PC-3 (cell line): ENCODE data around the gene EEPD1. TPM values are rescaled to one million over a fixed set of nuclear protein-coding genes. Genes with fewer than 3 reads are reported as not detected.

ENCODE experiments used
- ATAC-seq: fragments of 200-7000 bp; cut with Tn5 transposase; 2 replicates; pipeline ENCODE4 v1.9.1; 2020; ENCODE audit warnings: mild to moderate bottlenecking, moderate library complexity
- BruUV-seq: library from RNA; stranded (reverse); fragments of 400-500 nt; replicated peaks from 2 replicates; lab custom pipeline; 2021; lab: Mats Ljungman, UMichigan
- CTCF ChIA-PET: fragments of 300-600 bp; sonication (Branson Sonifier 250); formaldehyde crosslinking; loops from one replicate; lab custom pipeline; 2022; ENCODE audit warnings: antibody characterized with exemption; lab: Charles Lee
- POLR2A ChIA-PET: fragments of 300-600 bp; sonication (Branson Sonifier 250); formaldehyde crosslinking; loops from one replicate; lab custom pipeline; 2022; ENCODE audit warnings: antibody characterized with exemption; ENCODE audit not compliant: unreplicated experiment; lab: Charles Lee
- DNase-seq: peaks from one replicate; pipeline ENCODE4 v3.0.0-alpha.2; 2015
- H2AFZ ChIP-seq: fragments of 300-600 bp; sonication (generic); 2 replicates; pipeline ENCODE4 v1.6.0; 2016; ENCODE audit warnings: antibody characterized with exemption, low read length
- H3F3A ChIP-seq: fragments of 300-600 bp; sonication (generic); one replicate; pipeline ENCODE4 v1.6.0; 2017; ENCODE audit warnings: antibody characterized with exemption, low read length, control low read depth, mild to moderate bottlenecking; ENCODE audit not compliant: unreplicated experiment
- H3K27ac ChIP-seq: fragments of 300-600 bp; sonication (generic); 2 replicates; pipeline ENCODE4 v1.5.1; 2016; ENCODE audit warnings: mild to moderate bottlenecking, low read length
- H3K27me3 ChIP-seq: fragments of 300-600 bp; sonication (generic); 2 replicates; pipeline ENCODE4 v1.6.1; 2016; ENCODE audit warnings: low read length, mixed read lengths
- H3K36me3 ChIP-seq: fragments of 300-600 bp; sonication (generic); 2 replicates; pipeline ENCODE4 v1.6.1; 2016; ENCODE audit warnings: low read depth, mixed run types, low read length, mixed read lengths
- H3K4me1 ChIP-seq: fragments of 300-600 bp; sonication (generic); 2 replicates; pipeline ENCODE4 v1.5.1; 2016; ENCODE audit warnings: low read length; ENCODE audit not compliant: insufficient read depth
- H3K4me2 ChIP-seq: fragments of 300-600 bp; sonication (generic); 2 replicates; pipeline ENCODE4 v1.6.0; 2016; ENCODE audit warnings: low read length
- H3K4me3 ChIP-seq: fragments of 300-600 bp; sonication (generic); 2 replicates; pipeline ENCODE4 v1.5.1; 2016; ENCODE audit warnings: mild to moderate bottlenecking, low read length, mixed read lengths
- H3K79me2 ChIP-seq: fragments of 300-600 bp; sonication (generic); 2 replicates; pipeline ENCODE4 v1.6.1; 2017; ENCODE audit warnings: low read length, mixed read lengths
- H3K9ac ChIP-seq: fragments of 300-600 bp; sonication (generic); 2 replicates; pipeline ENCODE4 v1.6.0; 2016; ENCODE audit warnings: mild to moderate bottlenecking, low read length
- H3K9me2 ChIP-seq: fragments of 300-600 bp; sonication (generic); replicated peaks from 2 replicates; pipeline ENCODE4 v1.6.1; 2016; ENCODE audit warnings: mixed run types, low read length, mixed read lengths
- H3K9me3 ChIP-seq: fragments of 300-600 bp; sonication (generic); 2 replicates; pipeline ENCODE4 v1.6.1; 2016; ENCODE audit warnings: low read length, mixed read lengths
- H4K20me1 ChIP-seq: fragments of 300-600 bp; sonication (generic); 2 replicates; pipeline ENCODE4 v1.6.1; 2016; ENCODE audit warnings: low read length, mixed read lengths
- EZH2 ChIP-seq: fragments of 300-600 bp; sonication (generic); IDR thresholded peaks from one replicate; pipeline ENCODE4 v1.6.1; 2017; ENCODE audit warnings: antibody characterized with exemption, mild to moderate bottlenecking, low read length; ENCODE audit not compliant: unreplicated experiment
- EZH2phosphoT487 ChIP-seq: fragments of 300-600 bp; sonication (generic); IDR thresholded peaks from 2 replicates; pipeline ENCODE4 v1.6.1; 2018; ENCODE audit warnings: mild to moderate bottlenecking, antibody characterized with exemption, low read length, borderline replicate concordance
- intact Hi-C: fragments of 100-400 bp; cut with micrococcal nuclease; formaldehyde crosslinking; loops from 2 replicates; pipeline ENCODE4 v1.9.0; 2023
- total RNA-seq: library from RNA; depleted of rRNA; stranded (reverse); fragments of >200 nt; gene quantifications from 2 replicates; pipeline ENCODE4 v1.2.3, GENCODE V29; 2014
- TF ChIP-seq, protein P1 (sequence below): fragments of 300-600 bp; sonication (generic); conservative IDR thresholded peaks from 2 replicates; pipeline ENCODE4 v1.5.1; 2017; ENCODE audit warnings: antibody characterized with exemption, low read depth, mild to moderate bottlenecking, low read length

The EEPD1 gene
- total RNA-seq, 1 experiment from 2014 or later, result 28.3 TPM

DNA sequence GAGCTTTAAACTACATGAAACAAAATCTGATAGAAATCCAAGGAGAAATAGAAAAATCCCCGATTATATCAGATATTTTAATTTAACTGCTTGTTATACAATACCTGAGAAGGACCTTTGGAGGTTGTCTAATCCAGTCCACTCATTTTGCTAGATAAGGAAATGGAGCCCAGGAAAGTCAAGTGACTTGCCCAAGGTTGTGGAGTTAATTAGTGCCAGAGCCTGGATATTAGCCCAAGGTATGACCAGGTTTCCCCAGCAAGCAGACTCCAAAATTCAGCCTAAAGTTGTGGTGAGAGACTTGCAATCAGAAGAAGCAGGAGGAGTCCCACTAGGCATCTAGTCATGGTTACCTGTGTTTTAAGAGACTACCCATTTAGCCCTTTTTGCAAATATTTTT lies 11.7 kb upstream of the EEPD1 start:
- Histone ChIP-seq H2AFZ (no peak overlapping the region), H3K27me3 (no peaks in the 10 kb centered on the region), H3K4me3 (no peak overlapping the region), H3K79me2 (no peaks in the 10 kb centered on the region), H3K27ac (no peak overlapping the region), H4K20me1 (no peaks in the 10 kb centered on the region), H3K36me3 (no peaks in the 10 kb centered on the region), H3F3A (no peaks in the 10 kb centered on the region), H3K4me2 (no peak overlapping the region), H3K9me3 (no peaks in the 10 kb centered on the region), H3K9me2 (no peaks in the 10 kb centered on the region), H3K4me1 (no peaks in the 10 kb centered on the region), H3K9ac (no peak overlapping the region)
- DNase-seq, result no peak
- intact Hi-C loops, result no loop called here
- ATAC-seq, result no peak
- POLR2A ChIA-PET, result no interaction called here
- TF ChIP-seq EZH2phosphoT487 (no peak), EZH2 (no peak)
- TF ChIP-seq, protein P1, sequence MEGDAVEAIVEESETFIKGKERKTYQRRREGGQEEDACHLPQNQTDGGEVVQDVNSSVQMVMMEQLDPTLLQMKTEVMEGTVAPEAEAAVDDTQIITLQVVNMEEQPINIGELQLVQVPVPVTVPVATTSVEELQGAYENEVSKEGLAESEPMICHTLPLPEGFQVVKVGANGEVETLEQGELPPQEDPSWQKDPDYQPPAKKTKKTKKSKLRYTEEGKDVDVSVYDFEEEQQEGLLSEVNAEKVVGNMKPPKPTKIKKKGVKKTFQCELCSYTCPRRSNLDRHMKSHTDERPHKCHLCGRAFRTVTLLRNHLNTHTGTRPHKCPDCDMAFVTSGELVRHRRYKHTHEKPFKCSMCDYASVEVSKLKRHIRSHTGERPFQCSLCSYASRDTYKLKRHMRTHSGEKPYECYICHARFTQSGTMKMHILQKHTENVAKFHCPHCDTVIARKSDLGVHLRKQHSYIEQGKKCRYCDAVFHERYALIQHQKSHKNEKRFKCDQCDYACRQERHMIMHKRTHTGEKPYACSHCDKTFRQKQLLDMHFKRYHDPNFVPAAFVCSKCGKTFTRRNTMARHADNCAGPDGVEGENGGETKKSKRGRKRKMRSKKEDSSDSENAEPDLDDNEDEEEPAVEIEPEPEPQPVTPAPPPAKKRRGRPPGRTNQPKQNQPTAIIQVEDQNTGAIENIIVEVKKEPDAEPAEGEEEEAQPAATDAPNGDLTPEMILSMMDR, result no peak
- no TSS peak for BruUV-seq
- CTCF ChIA-PET, result no interaction called here

DNA sequence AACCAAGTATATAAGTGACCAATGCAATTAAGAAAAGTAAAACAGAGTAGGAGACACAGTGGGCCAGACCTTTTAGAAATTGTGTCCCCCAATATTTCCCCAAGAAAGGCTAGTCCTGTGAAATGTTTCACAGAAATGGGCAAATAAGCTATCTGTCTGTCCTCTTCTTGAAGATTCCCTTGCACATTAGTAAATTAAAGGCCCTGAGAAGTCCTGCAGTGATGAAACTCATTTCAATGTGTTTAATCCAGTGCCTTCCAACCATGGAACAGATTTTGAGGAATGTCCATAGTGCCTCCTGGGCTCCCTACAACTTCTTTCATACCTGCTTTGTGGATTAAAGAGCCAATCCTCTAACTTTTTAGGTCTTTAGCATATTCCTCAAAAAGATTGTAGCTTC lies 11.2 kb upstream of the EEPD1 start:
- Histone ChIP-seq H3K36me3 (no peaks in the 10 kb centered on the region), H3K9me3 (no peaks in the 10 kb centered on the region), H3K4me2 (no peak overlapping the region), H3K79me2 (no peaks in the 10 kb centered on the region), H3K27me3 (no peaks in the 10 kb centered on the region), H3K9ac (no peak overlapping the region), H3K9me2 (no peaks in the 10 kb centered on the region), H2AFZ (no peak overlapping the region), H4K20me1 (no peaks in the 10 kb centered on the region), H3K4me3 (no peak overlapping the region), H3F3A (no peaks in the 10 kb centered on the region), H3K4me1 (no peaks in the 10 kb centered on the region), H3K27ac (no peak overlapping the region)
- POLR2A ChIA-PET, result no interaction called here
- BruUV-seq, result no TSS peak
- DNase-seq, result no peak
- ATAC-seq, result no peak
- CTCF ChIA-PET, result no interaction called here
- intact Hi-C loops, result no loop called here
- TF ChIP-seq, protein P1, result no peak
- no peak for TF ChIP-seq EZH2phosphoT487
- no peak for TF ChIP-seq EZH2

DNA sequence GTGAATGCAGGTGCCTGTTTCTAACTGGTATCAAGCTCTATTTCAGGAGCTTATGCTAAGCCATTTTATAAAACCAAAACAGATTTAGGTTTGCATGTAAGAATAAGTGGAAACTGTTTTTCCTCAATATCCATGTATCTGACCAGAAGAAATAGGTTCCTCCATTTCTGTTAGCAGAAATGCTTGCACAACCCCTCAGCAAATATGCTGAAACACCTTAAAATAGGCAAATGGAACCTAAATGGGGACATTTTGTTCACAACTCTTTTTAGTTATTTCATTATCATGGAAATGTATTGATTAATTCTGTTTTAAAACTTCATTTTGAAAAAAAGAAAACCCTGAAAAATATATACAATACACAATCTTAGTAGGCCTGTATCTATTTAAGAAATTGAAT lies 8.9 kb upstream of the EEPD1 start:
- Histone ChIP-seq H3K36me3 (no peaks in the 10 kb centered on the region), H3K27ac (no peak overlapping the region), H3K9me2 (no peaks in the 10 kb centered on the region), H4K20me1 (no peaks in the 10 kb centered on the region), H3K79me2 (no peaks in the 10 kb centered on the region), H3K4me2 (no peak overlapping the region), H2AFZ (no peak overlapping the region), H3K4me3 (no peak overlapping the region), H3F3A (no peaks in the 10 kb centered on the region), H3K27me3 (no peaks in the 10 kb centered on the region), H3K9ac (no peak overlapping the region), H3K9me3 (no peaks in the 10 kb centered on the region), H3K4me1 (no peaks in the 10 kb centered on the region)
- ATAC-seq (no peak), DNase-seq (no peak)
- BruUV-seq, result no TSS peak
- ChIA-PET CTCF (interaction anchor here (1.0 kb wide), 1 partner anchor 147 kb away, joined by 3 read pairs; no protein-coding TSS in a partner anchor), POLR2A (no interaction called here)
- intact Hi-C loops, result no loop called here
- TF ChIP-seq EZH2 (no peak), EZH2phosphoT487 (no peak)
- TF ChIP-seq, protein P1, result no peak
